Mammary epithelial cell (primary cell): ENCODE results near the gene TMEM205.

Experiments used
- EZH2 ChIP-seq: IDR thresholded peaks from 2 replicates; pipeline ENCODE4 v1.6.1; 2012; ENCODE audit warnings: low read length, inconsistent platforms, borderline replicate concordance
- TF ChIP-seq, protein P1 (sequence below), 2 donors: IDR thresholded peaks in 1 of 2; conservative IDR thresholded peaks in 1 of 2; 2 replicates each; pipeline ENCODE4 v1.5.1; 2011 to 2012; ENCODE audit warnings: inconsistent platforms in 2 of 2, low read length in 2 of 2, mild to moderate bottlenecking in 2 of 2, control low read depth in 1 of 2, low read depth in 1 of 2; ENCODE audit not compliant: insufficient read depth in 1 of 2; ENCODE audit errors: extremely low read depth in 1 of 2

DNA sequence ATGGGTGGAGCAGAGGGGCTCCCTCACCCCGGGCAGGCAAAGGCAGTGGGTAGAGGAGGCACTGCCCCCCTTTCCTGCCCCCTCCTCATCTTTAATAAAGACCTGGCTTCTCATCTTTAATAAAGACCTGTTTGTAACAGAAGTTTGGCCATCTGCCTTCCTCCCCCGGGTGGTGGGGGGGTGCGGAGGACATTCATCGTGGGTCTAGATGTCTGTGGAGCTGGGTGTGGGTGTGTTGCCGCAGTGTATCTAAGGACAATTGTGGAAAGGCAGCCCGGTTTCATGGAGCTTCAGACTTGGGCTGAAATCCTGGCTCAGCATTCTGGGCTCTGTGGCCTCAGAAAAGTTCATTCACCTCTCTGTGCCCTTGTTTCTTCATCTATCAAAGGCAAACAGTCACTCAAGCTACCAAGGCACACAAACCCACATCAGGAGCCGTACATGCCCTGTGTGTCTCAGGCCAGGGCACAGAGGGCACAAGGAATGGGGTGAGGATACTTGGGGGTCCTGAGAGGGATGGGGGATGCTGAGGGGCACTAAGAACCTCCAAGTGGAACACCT lies 19.6 kb upstream of the TMEM205 start:
- no peak for TF ChIP-seq EZH2
- TF ChIP-seq, protein P1, sequence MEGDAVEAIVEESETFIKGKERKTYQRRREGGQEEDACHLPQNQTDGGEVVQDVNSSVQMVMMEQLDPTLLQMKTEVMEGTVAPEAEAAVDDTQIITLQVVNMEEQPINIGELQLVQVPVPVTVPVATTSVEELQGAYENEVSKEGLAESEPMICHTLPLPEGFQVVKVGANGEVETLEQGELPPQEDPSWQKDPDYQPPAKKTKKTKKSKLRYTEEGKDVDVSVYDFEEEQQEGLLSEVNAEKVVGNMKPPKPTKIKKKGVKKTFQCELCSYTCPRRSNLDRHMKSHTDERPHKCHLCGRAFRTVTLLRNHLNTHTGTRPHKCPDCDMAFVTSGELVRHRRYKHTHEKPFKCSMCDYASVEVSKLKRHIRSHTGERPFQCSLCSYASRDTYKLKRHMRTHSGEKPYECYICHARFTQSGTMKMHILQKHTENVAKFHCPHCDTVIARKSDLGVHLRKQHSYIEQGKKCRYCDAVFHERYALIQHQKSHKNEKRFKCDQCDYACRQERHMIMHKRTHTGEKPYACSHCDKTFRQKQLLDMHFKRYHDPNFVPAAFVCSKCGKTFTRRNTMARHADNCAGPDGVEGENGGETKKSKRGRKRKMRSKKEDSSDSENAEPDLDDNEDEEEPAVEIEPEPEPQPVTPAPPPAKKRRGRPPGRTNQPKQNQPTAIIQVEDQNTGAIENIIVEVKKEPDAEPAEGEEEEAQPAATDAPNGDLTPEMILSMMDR (conservative IDR thresholded peaks at IDR 0.05 in 1 of 2, IDR thresholded peaks at IDR 0.05 in 1 of 2; ENCODE audit: extremely low read depth in 1 of 2, insufficient read depth in 1 of 2, low read depth in 1 of 2, low read length in 2 of 2) = no peak
